ENCODE results near the gene VAPA. TPM values are rescaled to one million over a fixed set of nuclear protein-coding genes. Genes with fewer than 3 reads are reported as not detected.

VAPA gene
- total RNA-seq, 1 experiment from 2014 or later = 137 TPM

GRCh38 chr18:10008006-10008647 lies 94.3 kb downstream of the VAPA start (continued):
- TF ChIP-seq STAT6 (CRISPR knock-in tag; conservative IDR thresholded peaks at IDR 0.05; ENCODE audit: low read depth) = no peak
- no peak for TF ChIP-seq PRDM15 (CRISPR knock-in tag; IDR thresholded peaks at IDR 0.05)

Other genes with a start within 250 kb of the VAPA start
- 30.8 to 34.9 TPM (median 32.9 TPM) in 3 replicates for gene RAB31, start 205.7 kb upstream of the VAPA start, total RNA-seq (2021)
- gene TXNDC2, start 28.0 kb upstream of the VAPA start, total RNA-seq (2021) = 0.09 to 0.26 TPM (median 0.14 TPM) in 3 replicates